Endothelial cell of umbilical vein (primary cell): ENCODE results near the gene CELA2B. TPM values are rescaled to one million over a fixed set of nuclear protein-coding genes. Genes with fewer than 3 reads are reported as not detected.

Experiments used
- BruUV-seq: library from RNA; stranded (reverse); fragments of 400-500 nt; replicated peaks from 2 replicates; lab custom pipeline; 2021; lab: Mats Ljungman, UMichigan
- CTCF ChIA-PET: fragments of 300-600, 350-600 bp; sonication (Branson Sonifier 250); formaldehyde crosslinking; loops from one replicate; lab custom pipeline; 2021; ENCODE audit warnings: antibody characterized with exemption, inconsistent platforms; lab: Charles Lee
- POLR2A ChIA-PET: fragments of 300-600, 350-600 bp; sonication (Branson Sonifier 250); formaldehyde crosslinking; loops from one replicate; lab custom pipeline; 2021; ENCODE audit warnings: antibody characterized with exemption, inconsistent platforms; lab: Charles Lee
- DNase-seq: peaks from one replicate; pipeline ENCODE4 v3.0.0-alpha.2; 2011; ENCODE audit warnings: low read depth, low spot score
- FAIRE-seq: peaks from 2 replicates; lab custom pipeline; 2011; peaks lifted over from hg19 to GRCh38; lab: Jason Lieb, UNC
- H2AFZ ChIP-seq: 2 replicates; pipeline ENCODE4 v1.6.0; 2012; ENCODE audit warnings: low read depth, low read length, control low read depth, inconsistent platforms
- H3K27ac ChIP-seq: 2 replicates; pipeline ENCODE4 v1.5.1; 2011; ENCODE audit warnings: low read depth, mild to moderate bottlenecking, control low read depth, low read length, moderate library complexity; ENCODE audit not compliant: insufficient read depth
- H3K27me3 ChIP-seq, 2 experiments: 2 replicates each; pipeline versions ENCODE4 v1.6.0 to v1.6.1; 2011; ENCODE audit warnings: low read length in 2 of 2, mixed read lengths in 1 of 2; ENCODE audit not compliant: control insufficient read depth in 2 of 2, insufficient read depth in 2 of 2
- H3K36me3 ChIP-seq, 2 experiments: 2 replicates in 1 of 2; 3 replicates in 1 of 2; pipeline ENCODE4 v1.5.1; 2011; ENCODE audit warnings: low read length in 2 of 2, mild to moderate bottlenecking in 1 of 2, moderate library complexity in 1 of 2; ENCODE audit not compliant: control insufficient read depth in 2 of 2, insufficient read depth in 2 of 2; ENCODE audit errors: extremely low read depth in 1 of 2
- H3K4me1 ChIP-seq: 3 replicates; pipeline ENCODE4 v1.5.1; 2011; ENCODE audit warnings: mild to moderate bottlenecking, low read length; ENCODE audit not compliant: control insufficient read depth, insufficient read depth; ENCODE audit errors: extremely low read depth
- H3K4me2 ChIP-seq: 2 replicates; pipeline ENCODE4 v1.6.1; 2011; ENCODE audit warnings: low read length, control low read depth, mixed read lengths; ENCODE audit not compliant: insufficient read depth
- H3K4me3 ChIP-seq, 3 experiments: fragments of 200-600 bp in 1 of 3; sonication (generic), shearing (Covaris generic) in 1 of 3; replicated peaks in 1 of 3; 2 replicates each; pipeline ENCODE4 v1.5.1; 2011 to 2016; ENCODE audit warnings: control low read depth in 3 of 3, low read length in 3 of 3, mild to moderate bottlenecking in 2 of 3, inconsistent platforms in 1 of 3, low read depth in 1 of 3, moderate library complexity in 1 of 3; ENCODE audit not compliant: insufficient read depth in 1 of 3
- H3K79me2 ChIP-seq: 2 replicates; pipeline ENCODE4 v1.6.0; 2012; ENCODE audit warnings: low read length, inconsistent platforms; ENCODE audit not compliant: control insufficient read depth, insufficient read depth
- H3K9ac ChIP-seq: replicated peaks from 2 replicates; pipeline ENCODE3; 2011; ENCODE audit warnings: low read length, control low read depth; ENCODE audit not compliant: insufficient read depth; ENCODE audit errors: extremely low read depth
- H3K9me1 ChIP-seq: replicated peaks from 3 replicates; pipeline ENCODE4 v1.6.0; 2011; ENCODE audit warnings: mild to moderate bottlenecking, low read length; ENCODE audit not compliant: control insufficient read depth, insufficient read depth; ENCODE audit errors: extremely low read depth
- H3K9me3 ChIP-seq: replicated peaks from 2 replicates; pipeline ENCODE4 v1.5.1; 2012; ENCODE audit warnings: low read length, inconsistent platforms; ENCODE audit not compliant: control insufficient read depth, insufficient read depth
- H4K20me1 ChIP-seq: replicated peaks from 2 replicates; pipeline ENCODE3; 2011; ENCODE audit warnings: mild to moderate bottlenecking, low read length; ENCODE audit not compliant: control insufficient read depth, insufficient read depth; ENCODE audit errors: extremely low read depth
- EZH2 ChIP-seq: IDR thresholded peaks from 2 replicates; pipeline ENCODE4 v1.6.1; 2012; ENCODE audit warnings: borderline replicate concordance, low read depth, mild to moderate bottlenecking, moderate library complexity, low read length, inconsistent platforms; ENCODE audit not compliant: severe bottlenecking
- GATA2 ChIP-seq: IDR thresholded peaks from 2 replicates; pipeline ENCODE4 v1.7.0; 2011; ENCODE audit warnings: low read depth, mild to moderate bottlenecking, moderate library complexity, mixed read lengths, low read length; ENCODE audit not compliant: insufficient read length, insufficient read depth
- JUN ChIP-seq: IDR thresholded peaks from 2 replicates; pipeline ENCODE4 v1.6.1; 2011; ENCODE audit warnings: borderline replicate concordance, low read depth; ENCODE audit not compliant: insufficient read length, insufficient read depth
- MYC ChIP-seq: IDR thresholded peaks from one replicate; pipeline ENCODE4 v1.6.1; 2011; ENCODE audit warnings: mild to moderate bottlenecking, low read depth, low read length
- POLR2AphosphoS5 ChIP-seq: IDR thresholded peaks from 2 replicates; pipeline ENCODE4 v1.6.1; 2012; ENCODE audit warnings: low read depth, mild to moderate bottlenecking, control low read depth, low read length, moderate library complexity; ENCODE audit not compliant: insufficient read depth
- dilution Hi-C: fragments of 300-500 bp; cut with MboI; formaldehyde crosslinking; loops from one replicate; pipeline ENCODE4 v1.15.0; 2019; ENCODE audit warnings: low sequenced_read_pairs; ENCODE audit not compliant: extremely low pct_ligation_motif_present
- intact Hi-C: fragments of 100-400 bp; cut with micrococcal nuclease; formaldehyde crosslinking; loops from one replicate; pipeline ENCODE4 v1.10.0; 2022
- polyA plus RNA-seq, 4 experiments: library from polyadenylated mRNA; depleted of rRNA in 3 of 4; stranded (reverse) in 3 of 4; unstranded in 1 of 4; fragments of >200 nt; gene quantifications; 2 replicates each; pipeline versions ENCODE4 v1.2.1 to v1.2.3, GENCODE V29; 2011 to 2012; ENCODE audit warnings: missing spikeins in 1 of 4
- total RNA-seq: library from RNA; stranded (reverse); gene quantifications from 2 replicates; pipeline ENCODE4 v1.2.3, GENCODE V29; 2021
- TF ChIP-seq, protein P1 (sequence below), 2 donors: IDR thresholded peaks; 1 replicate in 1 of 2; 2 replicates in 1 of 2; pipeline ENCODE4 v1.5.1; 2011; ENCODE audit warnings: low read length in 2 of 2, mild to moderate bottlenecking in 2 of 2, moderate library complexity in 2 of 2, control low read depth in 1 of 2, inconsistent platforms in 1 of 2, low read depth in 1 of 2; ENCODE audit not compliant: insufficient read depth in 1 of 2; ENCODE audit errors: extremely low read depth in 1 of 2
- TF ChIP-seq, protein P2 (sequence below): IDR thresholded peaks from 2 replicates; pipeline ENCODE4 v1.6.1; 2011; ENCODE audit not compliant: insufficient read depth, insufficient read length

CELA2B gene
- total and polyA plus RNA-seq, 2 donors (not counting 3 experiments of a cell fraction or from before 2014, with no cell fraction given) = not detected

DNA sequence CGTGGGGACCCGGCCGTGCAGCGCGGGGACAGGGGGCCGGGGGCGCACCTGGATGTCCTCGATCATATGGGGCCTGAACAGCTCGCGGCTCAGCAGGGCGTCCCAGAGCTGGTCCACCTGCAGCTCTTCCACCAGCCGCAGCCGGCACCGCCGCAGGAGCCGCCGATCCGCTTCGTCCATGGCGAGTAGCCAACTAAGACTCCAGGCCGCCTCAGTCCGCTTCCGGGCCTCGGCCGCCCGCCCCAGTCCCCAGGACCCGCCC lies 48.0 kb downstream of the CELA2B start, which contains the start of gene CASP9:
CASP9 (minus strand) TSS at position 195 of the 262 bp plus-strand sequence; CDS start at position 180, 15 bp downstream.
- no peak for FAIRE-seq

DNA sequence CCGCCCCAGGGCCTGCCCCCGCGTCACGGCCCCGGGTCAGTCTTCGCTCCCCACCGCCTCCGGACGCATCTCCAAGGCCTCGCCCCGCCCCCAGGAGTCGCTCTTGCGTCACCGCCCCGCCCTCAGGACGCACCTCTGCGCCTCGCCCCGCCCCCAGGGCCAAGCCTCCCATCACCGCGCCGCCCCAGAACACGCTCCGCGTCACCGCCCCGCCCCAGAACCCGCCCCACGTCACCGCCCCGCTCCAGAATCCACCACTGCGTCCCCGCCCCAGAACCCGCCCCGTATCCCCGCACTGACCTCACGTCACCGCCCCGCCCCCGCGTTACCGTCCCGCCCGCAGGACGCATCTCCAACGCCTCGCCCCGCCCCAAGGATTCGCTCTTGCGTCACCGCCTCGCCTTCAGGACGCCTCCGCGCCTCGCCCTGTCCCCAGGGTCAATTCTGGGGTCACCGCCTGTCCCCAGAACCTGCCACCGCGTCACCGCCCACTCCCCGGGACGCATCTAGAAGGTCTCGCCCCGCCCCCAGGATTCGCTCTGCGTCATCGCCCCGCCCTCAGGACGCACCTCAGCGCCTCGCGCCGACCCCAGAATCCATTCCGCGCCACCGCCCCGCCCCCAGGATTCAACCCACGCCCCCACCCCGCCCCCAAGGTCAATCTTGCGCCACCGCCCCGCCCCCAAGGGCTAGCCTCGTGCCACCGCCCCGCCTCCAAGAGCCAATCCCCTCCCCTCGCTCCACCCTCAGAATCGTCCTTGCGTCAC lies 48.6 kb downstream of the CELA2B start:
- H3K79me2 ChIP-seq = peaks cover 11% of the 10 kb centered on the region
- H3K4me1 ChIP-seq = peaks cover 24% of the 10 kb centered on the region
- peak; percentile 98 for DNase-seq
- peak overlapping the region in 2 of 3 experiments; percentile 42 to 95 for H3K4me3 ChIP-seq
- TF ChIP-seq JUN (no peak), POLR2AphosphoS5 (peak; percentile 15), EZH2 (no peak), GATA2 (no peak), MYC (no peak)
- TF ChIP-seq, protein P1, sequence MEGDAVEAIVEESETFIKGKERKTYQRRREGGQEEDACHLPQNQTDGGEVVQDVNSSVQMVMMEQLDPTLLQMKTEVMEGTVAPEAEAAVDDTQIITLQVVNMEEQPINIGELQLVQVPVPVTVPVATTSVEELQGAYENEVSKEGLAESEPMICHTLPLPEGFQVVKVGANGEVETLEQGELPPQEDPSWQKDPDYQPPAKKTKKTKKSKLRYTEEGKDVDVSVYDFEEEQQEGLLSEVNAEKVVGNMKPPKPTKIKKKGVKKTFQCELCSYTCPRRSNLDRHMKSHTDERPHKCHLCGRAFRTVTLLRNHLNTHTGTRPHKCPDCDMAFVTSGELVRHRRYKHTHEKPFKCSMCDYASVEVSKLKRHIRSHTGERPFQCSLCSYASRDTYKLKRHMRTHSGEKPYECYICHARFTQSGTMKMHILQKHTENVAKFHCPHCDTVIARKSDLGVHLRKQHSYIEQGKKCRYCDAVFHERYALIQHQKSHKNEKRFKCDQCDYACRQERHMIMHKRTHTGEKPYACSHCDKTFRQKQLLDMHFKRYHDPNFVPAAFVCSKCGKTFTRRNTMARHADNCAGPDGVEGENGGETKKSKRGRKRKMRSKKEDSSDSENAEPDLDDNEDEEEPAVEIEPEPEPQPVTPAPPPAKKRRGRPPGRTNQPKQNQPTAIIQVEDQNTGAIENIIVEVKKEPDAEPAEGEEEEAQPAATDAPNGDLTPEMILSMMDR (IDR thresholded peaks at IDR 0.05; ENCODE audit: extremely low read depth in 1 of 2, insufficient read depth in 1 of 2, low read depth in 1 of 2, low read length in 2 of 2) = no peak
- H4K20me1 ChIP-seq = no peaks in the 10 kb centered on the region
- FAIRE-seq = peak; percentile 89
- intact Hi-C loops (loop anchor here (1.0 to 10.0 kb wide), 4 partner anchors 187 to 320 kb away; partner anchors contain the start of gene SPEN), dilution Hi-C loops (no loop called here)
- H3K9me3 ChIP-seq = no peaks in the 10 kb centered on the region
- H3K4me2 ChIP-seq = no peak overlapping the region
- CTCF ChIA-PET = interaction anchor here (1.3 kb wide), 1 partner anchor 201 kb away, joined by 7 read pairs; no protein-coding TSS in a partner anchor
- H2AFZ ChIP-seq = peak overlapping the region; percentile 87
- no peaks in the 10 kb centered on the region for H3K36me3 ChIP-seq
- peak overlapping the region; percentile 92 for H3K27ac ChIP-seq
- POLR2A ChIA-PET = no interaction called here
- H3K27me3 ChIP-seq = no peaks in the 10 kb centered on the region
- BruUV-seq = no TSS peak
- H3K9ac ChIP-seq = peak overlapping the region; percentile 90
- H3K9me1 ChIP-seq = no peaks in the 10 kb centered on the region

More for the DNA sequence above, 48.0 kb downstream of the CELA2B start, which contains the start of gene CASP9:
- peak within 1 kb of the TSS; percentile 96 for H2AFZ ChIP-seq
- H3K79me2 ChIP-seq = peaks cover 11% of the 10 kb centered on the region
- peak within 1 kb of the TSS; percentile 71 for H3K4me2 ChIP-seq
- H3K9me3 ChIP-seq = no peaks in the 10 kb centered on the region
- no peak for DNase-seq
- H3K27me3 ChIP-seq = no peaks in the 10 kb centered on the region
- TF ChIP-seq POLR2AphosphoS5 = peak; percentile 44
- TF ChIP-seq, protein P2, sequence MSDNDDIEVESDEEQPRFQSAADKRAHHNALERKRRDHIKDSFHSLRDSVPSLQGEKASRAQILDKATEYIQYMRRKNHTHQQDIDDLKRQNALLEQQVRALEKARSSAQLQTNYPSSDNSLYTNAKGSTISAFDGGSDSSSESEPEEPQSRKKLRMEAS = no peak
- peak within 1 kb of the TSS; percentile 74 to 95 (median 88) for H3K4me3 ChIP-seq
- no peaks in the 10 kb centered on the region for H3K9me1 ChIP-seq
- H3K9ac ChIP-seq = peak within 1 kb of the TSS; percentile 90
- intact Hi-C loops (loop anchor here (1.0 to 10.0 kb wide), 4 partner anchors 187 to 321 kb away; partner anchors contain the start of gene SPEN), dilution Hi-C loops (no loop called here)
- peaks cover 24% of the 10 kb centered on the region for H3K4me1 ChIP-seq
- no TSS peak for BruUV-seq
- no peaks in the 10 kb centered on the region for H4K20me1 ChIP-seq
- ChIA-PET CTCF (interaction anchor here (0.6 to 1.3 kb wide), 2 partner anchors 201 to 254 kb away, joined by 4 to 7 read pairs; no protein-coding TSS in a partner anchor), POLR2A (no interaction called here)
- peak within 1 kb of the TSS; percentile 92 for H3K27ac ChIP-seq
- no peaks in the 10 kb centered on the region for H3K36me3 ChIP-seq
